ENCODE measurements around the gene RHBDD2. TPM values are rescaled to one million over a fixed set of nuclear protein-coding genes. Genes with fewer than 3 reads are reported as not detected.
A peak's percentile ranks its signal among the peaks of the same experiment; 100 is the strongest.
"Not testable (repeated sequence)": the region's sequence is repeated elsewhere in the genome, so short reads cannot be mapped to it uniquely, and the experiment has no call there.

RHBDD2 gene
- polyA plus RNA-seq, 1 of the 3 experiments (the other 2 are of a cell fraction), result 77.6 TPM

- Histone ChIP-seq H3K9me2 (no peaks in the 10 kb centered on the region), H3K36me3 (replicated peaks in 1 of 2; ENCODE audit: control insufficient read depth in 1 of 2, insufficient read depth in 2 of 2, low read length in 1 of 2) (no peaks in the 10 kb centered on the region), H3K9ac (no peak overlapping the region), H3K4me2 (no peak overlapping the region), H3K79me2 (ENCODE audit: insufficient read depth) (no peaks in the 10 kb centered on the region), H3K27ac (ENCODE audit: low read depth in 2 of 2, low read length in 1 of 2) (peak overlapping the region in 1 of 2 experiments; percentile 19; a peak in 2 of 4 replicates), H3K9me3 (no peaks in the 10 kb centered on the region), H3K4me1 (ENCODE audit: control insufficient read depth in 1 of 2, insufficient read depth in 2 of 2, low read depth in 1 of 2, low read length in 1 of 2) (peaks cover 0 to 7% of the 10 kb centered on the region in 2 experiments; a peak in 1 of 4 replicates), H3K4me3 (ENCODE audit: low read depth in 2 of 2, low read length in 1 of 2) (no peak overlapping the region), H2AFZ (ENCODE audit: low read depth) (peak overlapping the region; percentile 54; the same call in 1 of the 2 replicates), H4K20me1 (ENCODE audit: insufficient read depth) (no peaks in the 10 kb centered on the region), H3F3A (replicated peaks; ENCODE audit: insufficient read depth) (peaks cover 16% of the 10 kb centered on the region), H3K27me3 (ENCODE audit: insufficient read depth) (no peaks in the 10 kb centered on the region)
- DNase-seq, result no peak
- TF ChIP-seq USF1 (IDR thresholded peaks at IDR 0.05; ENCODE audit: borderline replicate concordance, low read depth) (no peak), GATA2 (CRISPR knock-in tag; IDR thresholded peaks at IDR 0.05) (no peak), SMC3 (IDR thresholded peaks at IDR 0.05; ENCODE audit: low read depth, low read length) (no peak), JUND (IDR thresholded peaks at IDR 0.05) (no peak), PBX3 (IDR thresholded peaks at IDR 0.05) (no peak), RXRA (IDR thresholded peaks at IDR 0.05; ENCODE audit: borderline replicate concordance, low read depth) (no peak), RAD21 (IDR thresholded peaks at IDR 0.05; ENCODE audit: low read length) (no peak), CHD2 (IDR thresholded peaks at IDR 0.05; ENCODE audit: low read length, partially characterized antibody) (no peak), POLR2AphosphoS5 (IDR thresholded peaks at IDR 0.05; ENCODE audit: low read depth, low read length) (no peak), SIN3A (IDR thresholded peaks at IDR 0.05; ENCODE audit: borderline replicate concordance, low read depth, low read length) (no peak), ELF1 (IDR thresholded peaks at IDR 0.05) (no peak), TCF12 (IDR thresholded peaks at IDR 0.05) (no peak), MXI1 (IDR thresholded peaks at IDR 0.05; ENCODE audit: low read depth, low read length) (no peak), EZH2phosphoT487 (IDR thresholded peaks at IDR 0.05; ENCODE audit: borderline replicate concordance, low read depth) (no peak), IRF3 (IDR thresholded peaks at IDR 0.05; ENCODE audit: low read depth, low read length) (no peak), FOSL2 (IDR thresholded peaks at IDR 0.05; ENCODE audit: borderline replicate concordance, low read depth) (no peak), GABPA (IDR thresholded peaks at IDR 0.05; ENCODE audit: low read depth) (no peak), YY1 (IDR thresholded peaks at IDR 0.05; ENCODE audit: low read depth) (no peak)
- 82% methylated on average over 13 of the region's 13 CpGs for WGBS (ENCODE audit: low lambda C conversion rate)
- ChIA-PET POLR2A (interaction anchor here (0.6 to 0.7 kb wide), 2 partner anchors 13 to 22 kb away, joined by 3 read pairs; no protein-coding TSS in a partner anchor), CTCF (interaction anchor here (0.9 to 3.5 kb wide), 3 partner anchors 12 to 148 kb away, joined by 3 to 20 read pairs (median 4); no protein-coding TSS in a partner anchor)
Observed at GRCh38 chr7:75872073-75872782, 6.6 kb upstream of the RHBDD2 start.

GRCh38 chr7:75874180-75874579 is 4.7 kb upstream of the RHBDD2 start:
- H3K9me3 ChIP-seq; H4K20me1 ChIP-seq (ENCODE audit: insufficient read depth); H3K27me3 ChIP-seq (ENCODE audit: insufficient read depth); DNase-seq; H3K79me2 ChIP-seq (ENCODE audit: insufficient read depth); H3K36me3 ChIP-seq (replicated peaks in 1 of 2; ENCODE audit: control insufficient read depth in 1 of 2, insufficient read depth in 2 of 2, low read length in 1 of 2); POLR2A ChIA-PET; H3K9me2 ChIP-seq; H3K27ac ChIP-seq (ENCODE audit: low read depth in 2 of 2, low read length in 1 of 2); H3K4me3 ChIP-seq (ENCODE audit: low read depth in 2 of 2, low read length in 1 of 2); H2AFZ ChIP-seq (ENCODE audit: low read depth); H3K4me2 ChIP-seq; H3K9ac ChIP-seq: not testable (repeated sequence)
- 95% methylated on average over 3 of the region's 3 CpGs for WGBS (ENCODE audit: low lambda C conversion rate)
- H3K4me1 ChIP-seq (ENCODE audit: control insufficient read depth in 1 of 2, insufficient read depth in 2 of 2, low read depth in 1 of 2, low read length in 1 of 2), result peaks cover 6 to 13% of the 10 kb centered on the region in 2 experiments; a peak in 3 of 4 replicates
- CTCF ChIA-PET, result interaction anchor here (0.8 to 3.5 kb wide), 3 partner anchors 8 to 146 kb away, joined by 3 to 20 read pairs (median 14); no protein-coding TSS in a partner anchor
- H3F3A ChIP-seq (replicated peaks; ENCODE audit: insufficient read depth), result peaks cover 16% of the 10 kb centered on the region
